Loucy (cell line): ENCODE measurements around the gene DAW1.

Experiments used
- EZH2phosphoT487 ChIP-seq: fragments of 200-600 bp; IDR thresholded peaks from 2 replicates; pipeline ENCODE4 v1.6.1; 2018; ENCODE audit warnings: antibody characterized with exemption, mild to moderate bottlenecking, moderate library complexity, borderline replicate concordance
- TF ChIP-seq, protein P1 (sequence below): fragments of 200-600 bp; sonication (generic); conservative IDR thresholded peaks from 2 replicates; pipeline ENCODE4 v1.5.1; 2014; ENCODE audit warnings: mild to moderate bottlenecking, antibody characterized with exemption, low read length

DNA sequence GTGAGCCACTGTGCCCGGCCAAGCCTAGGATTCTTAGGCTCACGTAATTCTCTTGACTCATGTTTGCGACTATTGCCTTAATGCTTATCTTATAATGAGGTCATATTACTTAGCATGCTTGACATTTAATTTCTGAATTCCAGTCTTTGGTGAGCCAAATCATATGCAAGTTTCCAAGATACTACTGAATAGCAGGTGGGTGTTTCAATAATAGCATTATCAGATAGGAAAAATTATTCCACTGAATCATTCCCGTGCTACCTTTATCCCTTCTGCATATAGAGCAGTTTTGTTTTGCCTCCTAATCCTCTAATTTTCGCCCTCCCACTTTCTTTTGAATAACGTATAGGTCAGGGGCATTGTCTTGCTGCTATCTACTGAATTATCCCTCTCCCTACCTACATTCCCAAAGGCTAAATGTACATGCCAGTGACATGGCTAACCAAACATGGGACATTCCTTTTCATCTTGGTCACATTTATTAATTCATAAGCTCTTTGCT is 4.9 kb downstream of the DAW1 start:
- TF ChIP-seq, protein P1, sequence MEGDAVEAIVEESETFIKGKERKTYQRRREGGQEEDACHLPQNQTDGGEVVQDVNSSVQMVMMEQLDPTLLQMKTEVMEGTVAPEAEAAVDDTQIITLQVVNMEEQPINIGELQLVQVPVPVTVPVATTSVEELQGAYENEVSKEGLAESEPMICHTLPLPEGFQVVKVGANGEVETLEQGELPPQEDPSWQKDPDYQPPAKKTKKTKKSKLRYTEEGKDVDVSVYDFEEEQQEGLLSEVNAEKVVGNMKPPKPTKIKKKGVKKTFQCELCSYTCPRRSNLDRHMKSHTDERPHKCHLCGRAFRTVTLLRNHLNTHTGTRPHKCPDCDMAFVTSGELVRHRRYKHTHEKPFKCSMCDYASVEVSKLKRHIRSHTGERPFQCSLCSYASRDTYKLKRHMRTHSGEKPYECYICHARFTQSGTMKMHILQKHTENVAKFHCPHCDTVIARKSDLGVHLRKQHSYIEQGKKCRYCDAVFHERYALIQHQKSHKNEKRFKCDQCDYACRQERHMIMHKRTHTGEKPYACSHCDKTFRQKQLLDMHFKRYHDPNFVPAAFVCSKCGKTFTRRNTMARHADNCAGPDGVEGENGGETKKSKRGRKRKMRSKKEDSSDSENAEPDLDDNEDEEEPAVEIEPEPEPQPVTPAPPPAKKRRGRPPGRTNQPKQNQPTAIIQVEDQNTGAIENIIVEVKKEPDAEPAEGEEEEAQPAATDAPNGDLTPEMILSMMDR, result no peak
- no peak for TF ChIP-seq EZH2phosphoT487
